K562 (cell line): ENCODE results near the gene CDRT4. TPM values are rescaled to one million over a fixed set of nuclear protein-coding genes. Genes with fewer than 3 reads are reported as not detected.

ENCODE experiments used
- ATAC-seq: fragments of 200-7000 bp; cut with Tn5 transposase; 3 replicates; pipeline ENCODE4 v1.9.1; 2020; ENCODE audit warnings: moderate library complexity
- BruUV-seq: library from RNA; stranded (reverse); fragments of 400-500 nt; replicated peaks from 2 replicates; lab custom pipeline; 2021; lab: Mats Ljungman, UMichigan
- CTCF ChIA-PET: fragments of 300-600 bp; formaldehyde crosslinking; extraction: SDS; loops from one replicate; lab custom pipeline; 2021; ENCODE audit warnings: low intra/inter-chr PET ratio; lab: Yijun Ruan, JAX
- POLR2A ChIA-PET: fragments of 300-600, 350-650 bp; sonication (Branson Sonifier 250); formaldehyde crosslinking; extraction: SDS; loops from one replicate; lab custom pipeline; 2021; ENCODE audit warnings: antibody characterized with exemption, inconsistent platforms; lab: Yijun Ruan, JAX
- DNase-seq, 4 experiments: peaks; one replicate each; pipeline versions ENCODE4 v3.0.0 to v3.0.0-alpha.2; 2011 to 2018; ENCODE audit warnings: low spot score in 3 of 4, mixed read lengths in 3 of 4; ENCODE audit errors: extremely low read depth in 1 of 4
- FAIRE-seq: peaks from 2 replicates; lab custom pipeline; 2011; peaks lifted over from hg19 to GRCh38; lab: Jason Lieb, UNC
- H2AFZ ChIP-seq: 2 replicates; pipeline ENCODE4 v1.6.0; 2011; ENCODE audit warnings: low read depth, low read length, control low read depth, inconsistent platforms
- H3K27ac ChIP-seq: fragments of 200-600 bp; 3 replicates; pipeline ENCODE4 v1.8.0; 2011; ENCODE audit warnings: low read depth, mild to moderate bottlenecking, control low read depth, inconsistent platforms, low read length, moderate library complexity, mixed read lengths; ENCODE audit errors: extremely low read depth
- H3K27me3 ChIP-seq, 2 experiments: fragments of 300-600 bp in 1 of 2; 2 replicates in 1 of 2; 3 replicates in 1 of 2; pipeline versions ENCODE4 v1.6.0 to v1.8.0; 2011; ENCODE audit warnings: inconsistent platforms in 2 of 2, low read length in 2 of 2, mild to moderate bottlenecking in 1 of 2, mixed read lengths in 1 of 2, moderate library complexity in 1 of 2; ENCODE audit not compliant: control insufficient read depth in 2 of 2, insufficient read depth in 2 of 2
- H3K36me3 ChIP-seq: fragments of 300-600 bp; 3 replicates; pipeline ENCODE4 v1.8.0; 2011; ENCODE audit warnings: mild to moderate bottlenecking, low read length, inconsistent platforms; ENCODE audit not compliant: control insufficient read depth, insufficient read depth
- H3K4me1 ChIP-seq, 2 experiments: fragments of 200-600 bp in 1 of 2; replicated peaks in 1 of 2; 2 replicates in 1 of 2; 3 replicates in 1 of 2; pipeline versions ENCODE4 v1.5.1 to v1.8.0; 2011; ENCODE audit warnings: inconsistent platforms in 2 of 2, low read length in 2 of 2, mild to moderate bottlenecking in 1 of 2, mixed read lengths in 1 of 2, moderate library complexity in 1 of 2; ENCODE audit not compliant: control insufficient read depth in 2 of 2, insufficient read depth in 2 of 2
- H3K4me2 ChIP-seq: 2 replicates; pipeline ENCODE4 v1.6.1; 2011; ENCODE audit warnings: low read length, control low read depth, inconsistent platforms, mixed read lengths; ENCODE audit not compliant: insufficient read depth
- H3K4me3 ChIP-seq: fragments of 200-600 bp; sonication (generic), shearing (Covaris generic); 2 replicates; pipeline ENCODE4 v1.5.1; 2016; ENCODE audit warnings: control low read depth, inconsistent platforms
- H3K79me2 ChIP-seq: fragments of 200-600 bp; 3 replicates; pipeline ENCODE4 v1.8.0; 2011; ENCODE audit warnings: low read length, inconsistent platforms; ENCODE audit not compliant: control insufficient read depth, insufficient read depth
- H3K9ac ChIP-seq, 2 experiments: 2 replicates each; pipeline versions ENCODE4 v1.6.0 to v1.6.1; 2011; ENCODE audit warnings: low read depth in 2 of 2, low read length in 2 of 2, control low read depth in 1 of 2, inconsistent platforms in 1 of 2, mild to moderate bottlenecking in 1 of 2, mixed read lengths in 1 of 2; ENCODE audit not compliant: insufficient read depth in 1 of 2
- H3K9me1 ChIP-seq: one replicate; pipeline ENCODE4 v1.6.0; 2011; ENCODE audit warnings: inconsistent platforms, mild to moderate bottlenecking, low read length, moderate library complexity; ENCODE audit not compliant: control insufficient read depth, insufficient read depth
- H3K9me3 ChIP-seq: replicated peaks from 2 replicates; pipeline ENCODE4 v1.5.1; 2011; ENCODE audit warnings: low read depth, low read length, inconsistent platforms; ENCODE audit not compliant: control insufficient read depth, insufficient read depth
- H4K20me1 ChIP-seq: replicated peaks from 2 replicates; pipeline ENCODE4 v1.6.1; 2011; ENCODE audit warnings: low read length, inconsistent platforms, mixed read lengths; ENCODE audit not compliant: control insufficient read depth, insufficient read depth
- GABPA ChIP-seq: fragments of 200-800 bp; sonication (Bioruptor generic); conservative IDR thresholded peaks from 2 replicates; pipeline ENCODE4 v1.6.1; 2016; ENCODE audit warnings: low read depth, missing genetic modification characterization, missing compliant biosample characterization
- MCM5 ChIP-seq: fragments of 450-650 bp; IDR thresholded peaks from 2 replicates; pipeline ENCODE4 v1.6.1; 2016; ENCODE audit warnings: low read depth
- MTA3 ChIP-seq: fragments of 450-650 bp; formaldehyde crosslinking; IDR thresholded peaks from 2 replicates; pipeline ENCODE4 v1.6.1; 2017; ENCODE audit warnings: mild to moderate bottlenecking, borderline replicate concordance
- RAD21 ChIP-seq, 2 experiments: fragments of 250-450 bp in 1 of 2; fragments of 450-650 bp in 1 of 2; sonication (Bioruptor Pico) in 1 of 2; formaldehyde crosslinking in 1 of 2; IDR thresholded peaks in 1 of 2; conservative IDR thresholded peaks in 1 of 2; 2 replicates each; pipeline versions ENCODE4 v1.4.0 to v1.8.0; 2020 to 2022; ENCODE audit warnings: mild to moderate bottlenecking in 2 of 2, moderate library complexity in 1 of 2
- RBM14 ChIP-seq: fragments of 200-400 bp; formaldehyde crosslinking; IDR thresholded peaks from 2 replicates; pipeline ENCODE4 v1.6.1; 2018; ENCODE audit warnings: low read depth, mild to moderate bottlenecking, low read length, moderate library complexity, borderline replicate concordance; ENCODE audit not compliant: insufficient read depth
- ZNF507 ChIP-seq: conservative IDR thresholded peaks from 2 replicates; pipeline ENCODE4 v1.6.1; 2017; ENCODE audit warnings: missing genetic modification characterization, missing compliant biosample characterization
- ZNF586 ChIP-seq: fragments of 450-650 bp; formaldehyde crosslinking; conservative IDR thresholded peaks from 2 replicates; pipeline ENCODE4 v1.4.0; 2020; ENCODE audit warnings: mild to moderate bottlenecking, moderate library complexity
- ZNF77 ChIP-seq: fragments of 250-450 bp; sonication (Bioruptor Pico); IDR thresholded peaks from 2 replicates; pipeline ENCODE4 v1.5.0; 2020
- ZNF778 ChIP-seq: fragments of 450-650 bp; formaldehyde crosslinking; IDR thresholded peaks from 2 replicates; pipeline ENCODE4 v1.4.0; 2020; ENCODE audit warnings: mild to moderate bottlenecking, moderate library complexity
- WGBS: fragments of 100-300 bp; shearing (Covaris generic); methylation state at CpG from one replicate; pipeline ENCODE4 v1.1.6; 2016; ENCODE audit warnings: low coverage, mixed read lengths; ENCODE audit not compliant: insufficient coverage; ENCODE audit errors: missing lambda C conversion rate; 5-methylcytosine and 5-hydroxymethylcytosine counted together
- in situ Hi-C: fragments of 300-500 bp; cut with MboI; formaldehyde crosslinking; loops from 4 replicates; pipeline ENCODE4 v1.15.0; 2018; ENCODE audit warnings: inconsistent platforms, mixed read lengths
- intact Hi-C: fragments of 100-400 bp; cut with micrococcal nuclease; formaldehyde crosslinking; loops from 2 replicates; pipeline ENCODE4 v1.14.2; 2022
- polyA plus RNA-seq, 8 experiments: library from polyadenylated mRNA; depleted of rRNA in 4 of 8; stranded (reverse) in 5 of 8; unstranded in 3 of 8; fragments of >200 nt; fragmentation: Nextera tagmentation in 2 of 8; fragmentation: Illumina TruSeq in 1 of 8; extraction: Ambion mirVana in 2 of 8; extraction: Trizol in 1 of 8; gene quantifications; 2 replicates each; pipeline versions ENCODE4 v1.2.1 to v1.2.3, GENCODE V29; 2011 to 2014; ENCODE audit warnings: inconsistent platforms in 1 of 8, missing spikeins in 1 of 8
- total RNA-seq, 7 experiments: library from RNA; depleted of rRNA in 6 of 7; stranded (reverse); fragments of >200 nt in 6 of 7; fragmentation: Illumina TruSeq in 2 of 7; extraction: Trizol in 2 of 7; gene quantifications; 2 replicates each; pipeline versions ENCODE4 v1.2.1 to v1.2.3, GENCODE V29; 2011 to 2021; ENCODE audit warnings: low replicate concordance in 1 of 7
- TF ChIP-seq, protein P1 (sequence below): fragments of 250-450 bp; sonication (Bioruptor Pico); IDR thresholded peaks from 2 replicates; pipeline ENCODE4 v1.5.0; 2020; ENCODE audit warnings: mild to moderate bottlenecking
- TF ChIP-seq, protein P2 (sequence below): fragments of 250-450 bp; sonication (Bioruptor Pico); IDR thresholded peaks from 2 replicates; pipeline ENCODE4 v1.6.1; 2021; ENCODE audit warnings: mild to moderate bottlenecking

The CDRT4 gene
- total and polyA plus RNA-seq, 9 of the 15 experiments (the other 6 are each of a cell fraction or from before 2014, with no cell fraction given) = 1.7 to 6.4 (median 3.5) TPM

DNA sequence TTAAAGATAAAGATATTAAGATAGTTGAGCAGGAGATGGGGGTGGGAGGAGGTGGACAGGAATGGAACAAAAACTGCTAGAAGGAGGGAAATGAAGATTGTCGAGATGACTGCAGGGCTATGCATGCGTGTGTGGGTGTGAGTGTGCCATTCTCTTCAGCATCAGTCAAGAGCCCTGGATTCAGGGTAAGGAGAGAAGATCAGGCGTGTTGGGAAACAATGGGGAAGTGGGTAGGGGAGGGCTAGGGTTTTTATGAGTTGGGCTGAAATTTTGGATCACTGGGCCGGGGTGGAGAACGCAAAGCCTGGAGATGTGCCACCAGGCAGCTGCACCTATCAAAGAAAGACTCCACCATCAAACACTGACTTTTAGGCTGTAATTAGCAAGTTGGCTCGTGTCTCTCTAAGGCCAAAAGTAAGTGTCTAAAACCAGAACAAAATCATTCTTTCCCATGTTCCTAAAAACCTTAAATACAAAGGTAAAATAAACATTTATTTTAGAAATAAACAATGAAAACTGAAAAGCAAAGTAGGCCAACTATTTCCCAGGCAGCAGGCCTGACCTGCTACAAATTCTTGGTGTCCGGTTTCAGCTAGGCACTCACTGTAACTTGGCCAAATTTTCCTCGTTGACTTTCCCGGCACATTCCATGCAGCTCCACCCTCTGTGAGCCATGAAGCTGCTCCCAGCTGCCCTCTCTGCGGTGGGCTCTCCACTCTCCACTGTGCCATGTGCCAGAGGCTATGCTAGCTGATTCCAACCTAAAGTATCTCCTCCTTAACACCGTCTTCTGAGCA, 4.2 kb downstream of the CDRT4 start:
- TF ChIP-seq ZNF77 (CRISPR knock-in tag) (no peak), MCM5 (no peak), ZNF507 (tag) (no peak), RBM14 (no peak), RAD21 (CRISPR knock-in tag; conservative IDR thresholded peaks at IDR 0.05 in 1 of 2, IDR thresholded peaks at IDR 0.05 in 1 of 2) (no peak), ZNF586 (CRISPR knock-in tag) (no peak), GABPA (tag) (no peak), ZNF778 (CRISPR knock-in tag) (no peak), MTA3 (no peak)
- TF ChIP-seq, protein P1, sequence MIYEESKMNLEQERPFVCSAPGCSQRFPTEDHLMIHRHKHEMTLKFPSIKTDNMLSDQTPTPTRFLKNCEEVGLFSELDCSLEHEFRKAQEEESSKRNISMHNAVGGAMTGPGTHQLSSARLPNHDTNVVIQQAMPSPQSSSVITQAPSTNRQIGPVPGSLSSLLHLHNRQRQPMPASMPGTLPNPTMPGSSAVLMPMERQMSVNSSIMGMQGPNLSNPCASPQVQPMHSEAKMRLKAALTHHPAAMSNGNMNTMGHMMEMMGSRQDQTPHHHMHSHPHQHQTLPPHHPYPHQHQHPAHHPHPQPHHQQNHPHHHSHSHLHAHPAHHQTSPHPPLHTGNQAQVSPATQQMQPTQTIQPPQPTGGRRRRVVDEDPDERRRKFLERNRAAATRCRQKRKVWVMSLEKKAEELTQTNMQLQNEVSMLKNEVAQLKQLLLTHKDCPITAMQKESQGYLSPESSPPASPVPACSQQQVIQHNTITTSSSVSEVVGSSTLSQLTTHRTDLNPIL (CRISPR knock-in tag) = no peak
- TF ChIP-seq, protein P2, sequence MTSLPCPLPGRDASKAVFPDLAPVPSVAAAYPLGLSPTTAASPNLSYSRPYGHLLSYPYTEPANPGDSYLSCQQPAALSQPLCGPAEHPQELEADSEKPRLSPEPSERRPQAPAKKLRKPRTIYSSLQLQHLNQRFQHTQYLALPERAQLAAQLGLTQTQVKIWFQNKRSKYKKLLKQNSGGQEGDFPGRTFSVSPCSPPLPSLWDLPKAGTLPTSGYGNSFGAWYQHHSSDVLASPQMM = no peak
- no peaks in the 10 kb centered on the region for H3K27me3 ChIP-seq
- FAIRE-seq (no peak), DNase-seq (no peak), ATAC-seq (no peak)
- no peaks in the 10 kb centered on the region for H3K79me2 ChIP-seq
- no peak overlapping the region for H3K9ac ChIP-seq
- POLR2A ChIA-PET = interaction anchor here (0.8 kb wide), 1 partner anchor 12 kb away, joined by 3 read pairs; no protein-coding TSS in a partner anchor
- H2AFZ ChIP-seq = no peak overlapping the region
- CTCF ChIA-PET = no interaction called here
- H3K9me3 ChIP-seq = no peaks in the 10 kb centered on the region
- no TSS peak for BruUV-seq
- no peak overlapping the region for H3K4me2 ChIP-seq
- in situ Hi-C loops (no loop called here), intact Hi-C loops (no loop called here)
- H3K36me3 ChIP-seq = no peaks in the 10 kb centered on the region
- H3K4me1 ChIP-seq = no peaks in the 10 kb centered on the region; a peak in 1 of 5 replicates
- H4K20me1 ChIP-seq = no peaks in the 10 kb centered on the region
- no peak overlapping the region for H3K27ac ChIP-seq
- H3K9me1 ChIP-seq = no peaks in the 10 kb centered on the region
- 66% methylated on average over 9 of the region's 11 CpGs for WGBS
- no peak overlapping the region for H3K4me3 ChIP-seq
